ENCODE measurements around the gene ZNF414.

- TF ChIP-seq EZH2 (IDR thresholded peaks at IDR 0.05; ENCODE audit: borderline replicate concordance, low read depth, low read length, poor library complexity, severe bottlenecking) = no peak
- no peak for TF ChIP-seq CTCF (conservative IDR thresholded peaks at IDR 0.05; ENCODE audit: low read depth, low read length)
Measured at GRCh38 chr19:8460516-8461298, 53.3 kb downstream of the ZNF414 start.
